ENCODE measurements around the gene MICU2.
"Not testable (repeated sequence)": the region's sequence is repeated elsewhere in the genome, so short reads cannot be mapped to it uniquely, and the experiment has no call there.

The MICU2 gene

DNA sequence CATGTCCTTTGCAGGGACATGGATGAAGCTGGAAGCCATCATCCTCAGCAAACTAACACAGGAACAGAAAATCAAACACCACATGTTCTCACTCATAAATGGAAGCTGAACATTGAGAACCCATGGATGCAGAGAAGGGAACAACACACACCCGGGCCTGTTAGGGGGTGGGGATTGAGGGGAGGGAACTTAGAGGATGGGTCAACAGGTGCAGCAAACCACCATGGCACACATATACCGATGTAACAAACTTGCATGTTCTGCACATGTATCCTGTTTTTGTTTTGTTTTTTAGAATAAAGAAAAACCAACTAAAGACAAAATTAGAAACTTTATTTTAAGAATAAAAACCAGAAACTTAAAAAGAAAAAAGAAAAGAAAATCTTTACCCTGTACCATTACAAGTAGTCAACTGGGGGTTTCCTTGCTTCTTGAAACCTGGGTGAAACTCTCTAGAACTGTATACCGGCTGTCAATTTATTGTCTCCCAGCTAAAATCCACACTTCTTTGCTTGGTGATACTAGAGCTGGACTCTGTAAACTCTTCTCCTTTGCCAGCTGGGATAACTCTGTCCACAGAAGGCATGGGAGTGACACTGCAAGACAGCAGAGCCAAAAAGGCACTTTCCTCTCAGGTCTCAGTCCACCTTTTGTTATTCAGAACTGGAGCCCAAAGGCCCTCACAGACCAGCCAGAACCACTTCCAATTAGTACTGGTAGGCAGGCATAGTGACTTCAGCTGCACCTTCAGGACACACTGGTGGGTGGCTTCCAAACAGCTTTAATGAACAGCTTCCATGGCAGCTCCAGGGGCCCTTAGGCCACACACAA, 9.0 kb downstream of the MICU2 start:
- no peak for DNase-seq (ENCODE audit: low spot score)

DNA sequence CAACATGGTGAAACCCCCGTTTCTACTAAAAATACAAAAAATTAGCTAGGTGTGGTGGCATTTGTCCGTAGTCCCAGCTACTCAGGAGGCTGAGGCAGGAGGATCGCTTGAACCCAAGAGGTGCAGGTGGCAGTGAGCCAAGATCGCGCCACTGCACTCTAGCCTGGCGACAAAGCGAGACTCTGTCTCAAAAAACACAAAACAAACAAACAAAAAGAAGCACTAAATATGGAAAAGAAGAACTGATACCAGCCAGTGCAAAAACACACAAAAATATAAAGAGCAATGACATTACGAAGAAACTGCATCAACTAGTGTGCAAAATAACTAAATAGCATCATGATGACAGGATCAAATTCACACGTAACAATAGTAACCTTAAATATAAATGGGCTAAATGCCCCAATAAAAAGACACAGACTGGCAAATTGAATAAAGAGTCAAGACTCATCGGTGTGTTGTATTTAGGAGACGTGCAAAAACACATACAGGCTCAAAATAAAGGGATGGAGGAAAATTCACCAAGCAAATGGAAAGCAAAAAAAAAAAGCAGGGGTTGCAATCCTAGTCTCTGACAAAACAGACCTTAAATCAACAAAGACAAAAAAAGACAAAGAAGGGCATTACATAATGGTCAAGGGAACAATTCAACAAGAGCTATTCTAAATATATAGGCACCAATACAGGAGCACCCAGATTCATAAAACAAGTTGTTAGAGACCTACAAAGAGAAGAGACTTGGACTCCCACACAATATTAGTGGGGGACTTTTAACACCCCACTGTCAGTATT, 13.1 kb downstream of the MICU2 start:
- not testable (repeated sequence) for DNase-seq (ENCODE audit: low spot score)

DNA sequence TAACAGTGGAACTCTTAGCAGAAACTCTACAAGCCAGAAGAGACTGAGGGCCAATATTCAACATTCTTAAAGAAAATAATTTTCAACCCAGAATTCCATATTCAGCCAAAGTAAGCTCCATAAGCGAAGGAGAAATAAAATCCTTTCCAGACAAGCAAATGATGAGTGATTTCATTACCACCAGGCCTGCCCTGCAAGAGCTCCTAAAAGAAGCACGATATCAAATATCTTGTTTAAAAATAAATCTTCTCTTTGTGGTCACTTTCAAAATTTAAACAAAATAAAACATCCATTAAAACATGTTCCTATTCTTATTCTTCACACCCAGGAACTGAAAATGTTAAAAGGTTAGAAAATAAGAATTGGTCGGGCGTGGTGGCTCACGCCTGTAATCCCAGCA, 13.7 kb downstream of the MICU2 start:
- no peak for DNase-seq (ENCODE audit: low spot score)

DNA sequence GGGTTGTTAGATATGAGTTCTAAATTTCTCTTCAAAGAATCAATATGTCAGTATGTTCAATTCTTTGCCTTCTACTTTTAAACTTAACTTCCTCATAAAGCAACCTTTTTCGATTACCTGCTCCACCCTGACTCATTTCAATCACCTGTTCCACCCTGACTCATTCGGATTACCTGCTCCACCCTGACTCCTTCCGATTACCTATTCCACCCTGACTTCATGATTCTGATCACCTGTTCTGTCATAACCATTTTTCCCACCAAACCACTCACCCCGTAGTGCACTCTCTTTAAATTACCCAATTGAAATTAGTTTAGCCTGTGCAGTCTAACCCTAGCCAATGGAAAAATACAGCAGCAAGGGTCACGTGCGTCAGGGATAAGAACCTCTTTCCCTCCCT, 14.5 kb downstream of the MICU2 start:
- DNase-seq (ENCODE audit: low spot score) = not testable (repeated sequence)

DNA sequence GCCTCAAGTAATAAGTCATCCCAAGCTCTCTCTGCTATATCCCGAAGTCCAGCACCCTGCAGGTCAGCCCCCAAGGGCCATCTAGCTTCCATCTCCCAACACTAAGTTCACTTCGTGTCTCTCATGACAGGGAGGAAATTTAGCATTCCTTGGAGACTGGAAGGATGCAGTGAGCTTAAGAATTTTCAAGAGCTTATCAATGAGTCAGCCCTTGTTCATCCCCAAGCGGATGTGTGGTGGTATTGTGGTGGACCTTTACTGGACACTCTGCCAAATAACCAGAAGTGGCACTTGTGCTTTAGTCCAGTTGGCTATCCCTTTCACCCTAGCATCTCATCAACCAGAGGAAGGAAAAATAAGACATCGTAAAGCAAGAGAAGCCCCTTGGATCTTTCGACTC, 15.6 kb downstream of the MICU2 start:
- DNase-seq (ENCODE audit: low spot score) = not testable (repeated sequence)

DNA sequence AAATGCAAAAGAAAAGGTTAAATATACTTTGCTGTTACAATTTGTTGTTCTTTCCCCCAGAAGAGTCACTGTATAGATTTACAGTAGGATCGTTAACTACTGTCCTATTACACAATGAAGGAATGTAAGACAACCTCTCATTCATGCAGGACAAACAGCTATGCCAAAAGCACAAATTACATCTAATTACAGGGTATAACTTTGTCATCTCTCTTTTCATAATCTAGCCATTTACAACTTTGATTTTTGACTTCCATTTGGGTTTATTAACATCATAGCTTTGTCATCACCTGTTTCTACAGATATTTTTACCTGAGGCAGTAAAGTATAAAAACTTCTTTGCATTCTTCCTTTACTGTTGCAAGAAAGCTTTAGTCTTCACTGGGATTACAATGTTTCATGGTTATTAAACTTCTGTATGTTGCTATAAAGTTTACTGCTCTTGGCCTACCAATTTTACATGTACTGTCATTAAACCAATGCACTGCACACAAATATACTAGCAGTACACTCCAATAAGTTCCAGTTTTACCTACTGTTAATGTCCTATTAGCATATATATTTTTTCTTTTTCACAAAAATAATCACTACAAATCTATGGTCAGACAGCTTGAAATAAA, 18.9 kb downstream of the MICU2 start:
- DNase-seq (ENCODE audit: low spot score) = no peak

DNA sequence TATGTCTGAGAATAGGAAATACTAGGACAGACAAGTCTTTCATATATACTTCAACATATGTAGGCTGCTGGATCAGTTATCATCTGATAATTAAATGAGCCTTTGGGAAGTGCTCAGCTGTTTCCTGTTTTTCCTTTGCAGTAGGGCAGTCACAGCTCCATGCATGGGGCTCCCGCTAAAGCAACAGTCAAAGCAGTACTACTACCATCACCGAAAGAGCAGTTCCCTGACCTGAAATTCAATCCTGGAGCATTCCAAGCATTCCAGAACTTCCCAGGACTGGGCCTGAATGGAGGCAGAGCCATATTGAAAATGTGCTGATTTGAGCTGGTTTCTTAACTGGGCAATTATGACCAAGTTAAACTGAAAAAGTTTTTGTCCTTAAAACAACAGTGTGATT, 20.5 kb downstream of the MICU2 start:
- no peak for DNase-seq (ENCODE audit: low spot score)

DNA sequence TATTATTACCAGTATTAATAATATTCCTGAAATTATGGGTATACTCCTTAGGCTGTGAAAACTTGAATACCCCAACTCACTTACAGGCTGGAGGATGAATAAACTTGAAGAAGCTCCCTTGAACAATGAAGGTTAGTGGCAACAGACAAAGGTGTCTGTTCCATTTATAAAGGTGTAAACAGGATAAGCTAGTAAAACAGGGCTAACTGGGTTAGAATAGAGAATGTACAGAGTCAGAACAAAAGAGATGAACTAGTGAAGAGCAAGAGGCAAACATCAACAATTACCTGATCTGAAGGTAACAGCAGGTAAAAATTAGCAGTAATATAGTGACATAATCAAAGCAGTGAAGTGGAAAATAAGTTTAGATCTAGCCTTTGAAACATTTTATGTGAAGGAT, 23.2 kb downstream of the MICU2 start:
- no peak for DNase-seq (ENCODE audit: low spot score)

DNA sequence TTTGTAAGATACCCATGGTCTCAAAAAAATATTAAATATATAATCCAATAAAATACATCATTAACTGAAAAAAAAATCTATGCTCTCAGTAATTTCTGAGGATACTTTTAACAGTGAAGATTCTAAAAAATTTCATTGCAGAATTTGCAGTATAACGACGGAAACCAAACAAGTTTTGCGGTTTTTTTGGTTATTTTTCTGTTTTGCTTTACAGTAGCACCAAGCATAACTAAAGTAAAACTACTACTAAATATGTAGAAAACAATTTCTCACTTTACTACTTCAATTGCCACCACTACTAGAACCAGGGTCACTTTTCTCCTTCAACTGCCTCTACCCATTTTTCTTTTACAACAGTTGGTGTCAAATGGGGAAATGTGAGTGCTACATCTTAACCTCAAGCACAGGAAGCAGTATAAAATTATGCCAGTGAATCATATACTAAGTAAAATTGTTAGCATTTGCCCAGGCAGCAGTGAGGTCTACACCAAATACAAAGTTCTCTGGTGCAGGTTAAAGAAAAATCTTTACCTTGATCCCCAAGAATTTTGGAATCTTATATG, 24.1 kb downstream of the MICU2 start:
- DNase-seq (ENCODE audit: low spot score) = no peak

DNA sequence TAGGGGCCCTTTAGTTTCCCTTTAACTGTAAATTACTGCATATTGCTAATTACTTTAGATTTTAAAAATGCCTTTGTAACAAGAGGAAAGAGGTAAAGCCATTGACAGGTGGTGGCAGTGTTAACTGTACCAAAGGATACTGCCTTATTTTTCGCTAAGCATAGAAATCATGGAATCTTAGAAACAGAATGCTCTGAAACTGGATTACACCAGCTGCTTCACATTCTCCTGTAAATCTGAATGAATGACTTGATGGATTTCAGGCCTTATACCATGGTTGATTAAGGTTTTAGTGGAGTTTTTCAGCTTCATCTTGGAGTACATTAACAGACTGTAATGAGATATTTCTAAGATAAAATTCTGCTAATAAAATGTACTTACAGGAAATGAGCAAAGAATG, 25.2 kb downstream of the MICU2 start:
- DNase-seq (ENCODE audit: low spot score) = no peak

DNA sequence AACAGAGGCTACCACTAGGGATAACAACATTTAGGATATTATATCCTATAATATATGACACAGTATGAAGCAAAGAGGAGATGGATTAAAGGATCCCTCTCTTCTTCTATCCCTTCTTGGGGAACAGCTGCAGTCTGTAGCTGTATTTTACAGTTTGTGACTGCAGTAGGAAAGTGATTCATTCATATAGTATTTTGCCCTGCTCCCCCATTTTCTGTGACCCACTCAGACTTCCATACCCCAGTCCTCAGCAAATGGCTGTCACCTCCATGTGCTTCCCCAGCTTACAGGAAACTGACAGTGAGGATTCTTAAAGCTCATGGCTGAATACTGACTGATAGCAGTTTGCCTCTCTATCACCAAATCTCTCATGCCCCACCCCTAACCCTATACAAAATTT, 27.5 kb downstream of the MICU2 start:
- no peak for DNase-seq (ENCODE audit: low spot score)

DNA sequence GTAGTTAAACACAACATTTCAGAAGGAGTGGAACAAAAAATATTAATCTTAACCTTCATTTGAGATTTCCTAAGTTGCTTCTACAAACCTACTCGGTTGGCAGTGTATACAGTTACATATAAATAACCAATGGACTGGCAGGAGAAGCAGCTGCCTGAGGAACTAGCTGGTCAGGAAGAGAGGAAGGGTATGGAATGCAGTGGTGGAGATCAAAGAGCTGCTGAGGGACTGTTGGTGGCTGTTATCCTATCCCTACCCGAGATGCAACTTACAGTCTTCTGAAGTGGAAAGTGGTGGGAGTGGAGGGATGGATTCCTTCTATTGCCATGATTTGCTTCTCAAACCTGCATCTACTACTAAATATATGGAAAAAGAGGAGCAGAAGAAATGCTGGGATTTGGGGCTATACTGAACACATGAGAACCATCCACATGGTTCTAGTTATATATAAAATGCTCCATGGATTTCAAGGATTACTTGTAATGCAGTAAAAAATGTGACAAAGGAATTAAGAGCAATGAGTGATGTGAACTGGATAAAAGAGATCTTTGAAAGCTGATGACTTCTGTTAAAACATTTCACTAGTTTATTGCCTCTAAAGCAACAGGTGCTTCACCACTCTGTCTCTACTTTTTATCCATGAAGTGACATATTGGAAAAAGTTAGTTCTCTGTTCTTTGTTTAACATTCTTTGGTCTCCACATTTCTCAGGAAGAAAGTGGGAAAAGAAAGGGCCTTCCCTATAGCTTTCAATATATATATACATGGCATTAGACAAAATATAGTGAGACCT, 29.9 kb downstream of the MICU2 start:
- no peak for DNase-seq (ENCODE audit: low spot score)

DNA sequence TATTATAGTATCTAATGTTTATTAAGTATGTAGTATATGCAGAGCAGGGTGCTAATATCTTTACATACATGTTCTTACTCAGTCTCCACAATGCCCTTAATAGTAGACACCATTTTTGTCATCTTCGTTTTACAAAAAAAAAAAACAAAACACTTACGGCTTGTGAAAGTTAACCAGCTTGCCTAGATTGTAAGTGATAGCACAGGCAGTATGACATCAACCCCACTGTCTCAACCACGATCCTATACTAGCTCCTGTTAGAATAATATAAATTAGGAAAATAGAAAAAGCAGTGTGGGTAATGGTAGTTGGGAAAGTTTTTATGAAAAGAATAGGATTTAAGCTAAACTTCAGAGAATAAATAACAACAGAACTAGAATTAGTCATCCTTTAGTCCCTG, 34.3 kb downstream of the MICU2 start:
- DNase-seq (ENCODE audit: low spot score) = no peak

DNA sequence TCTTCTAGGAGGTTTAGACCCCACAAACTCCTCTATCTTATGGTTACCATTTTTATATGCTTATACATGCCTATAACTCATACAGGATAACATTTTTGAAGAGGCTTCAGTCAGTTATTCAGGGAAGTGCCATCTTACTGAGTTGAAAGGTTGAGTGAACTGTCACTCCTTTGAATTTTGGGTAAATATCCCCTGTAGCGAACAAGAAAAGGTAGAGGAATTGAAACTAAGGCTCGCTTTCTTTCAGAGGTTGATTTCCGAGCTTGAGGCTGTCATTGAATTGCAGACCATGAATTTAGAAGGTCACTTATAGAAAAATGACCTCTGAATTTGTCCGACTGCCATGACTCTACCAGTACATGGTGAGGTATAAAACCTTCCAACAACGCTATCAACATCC, 35.1 kb downstream of the MICU2 start:
- no peak for DNase-seq (ENCODE audit: low spot score)

DNA sequence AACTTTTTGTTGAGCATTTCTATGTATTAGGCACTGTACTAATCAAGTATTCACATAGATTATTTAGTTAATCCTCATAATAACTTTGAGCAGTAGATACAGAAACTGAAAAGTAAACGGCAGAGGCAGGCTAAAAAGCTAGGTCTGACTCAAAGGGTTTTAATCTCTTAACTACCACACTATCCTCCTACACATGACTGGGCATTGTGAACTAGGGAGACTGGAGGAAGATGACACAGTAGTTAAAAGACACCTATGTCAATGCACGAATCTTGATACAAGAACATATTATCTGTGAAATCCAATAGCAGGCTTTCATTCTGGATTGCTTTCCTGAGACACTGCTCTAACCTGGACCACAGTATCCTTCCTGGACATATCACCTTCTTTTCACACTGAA, 36.3 kb downstream of the MICU2 start:
- DNase-seq (ENCODE audit: low spot score) = no peak

DNA sequence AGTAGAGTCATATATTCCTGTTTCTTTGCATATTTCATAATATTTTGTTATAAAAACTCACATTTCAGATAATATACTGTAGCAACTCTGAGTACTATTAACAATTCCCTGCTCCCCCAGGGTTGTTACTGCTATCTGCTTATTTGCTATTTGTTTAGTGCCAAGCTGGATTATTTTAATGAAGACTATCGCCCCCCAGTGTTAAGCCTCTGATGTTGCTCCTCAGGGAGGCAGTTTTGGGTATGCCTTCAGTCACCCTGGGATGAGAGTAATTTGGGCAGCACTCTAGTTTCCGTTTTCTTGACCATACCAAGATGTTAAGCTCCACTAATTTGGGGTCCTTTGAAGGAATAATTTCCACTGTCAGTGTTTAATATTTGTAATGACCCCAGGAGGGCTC, 46.0 kb downstream of the MICU2 start:
- peak; percentile 59 for DNase-seq (ENCODE audit: low spot score)

DNA sequence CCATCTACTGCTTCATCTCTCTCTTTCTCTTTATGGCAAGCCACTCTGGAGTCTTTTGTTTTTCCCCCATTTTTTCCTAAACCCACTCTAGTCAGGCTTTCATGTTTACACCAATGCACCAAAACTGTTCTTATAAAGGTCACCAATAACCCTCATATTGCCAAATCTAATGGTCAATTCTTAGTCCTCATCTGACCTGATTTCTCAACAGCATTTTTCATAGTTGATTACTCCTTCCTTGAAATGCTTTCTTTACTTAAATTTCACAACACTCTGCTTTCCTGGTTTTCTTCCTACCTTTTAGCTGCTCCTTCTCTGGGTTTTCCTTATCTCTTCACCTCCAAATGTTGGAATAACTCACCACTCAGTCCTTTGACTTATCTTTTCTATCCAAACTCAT, 47.9 kb downstream of the MICU2 start:
- DNase-seq (ENCODE audit: low spot score) = no peak

DNA sequence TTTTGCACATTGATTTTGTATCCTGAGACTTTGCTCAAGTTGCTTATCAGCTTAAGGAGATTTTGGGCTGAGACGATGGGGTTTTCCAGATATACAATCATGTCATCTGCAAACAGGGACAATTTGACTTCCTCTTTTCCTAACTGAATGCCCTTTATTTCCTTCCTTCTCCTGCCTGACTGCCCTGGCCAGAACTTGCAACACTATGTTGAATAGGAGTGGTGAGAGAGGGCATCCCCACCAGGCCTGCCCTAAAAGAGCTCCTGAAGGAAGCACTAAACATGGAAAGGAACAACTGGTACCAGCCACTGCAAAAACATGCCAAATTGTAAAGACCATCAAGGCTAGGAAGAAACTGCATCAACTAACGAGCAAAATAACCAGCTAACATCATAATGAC, 50.7 kb downstream of the MICU2 start:
- DNase-seq (ENCODE audit: low spot score) = not testable (repeated sequence)

DNA sequence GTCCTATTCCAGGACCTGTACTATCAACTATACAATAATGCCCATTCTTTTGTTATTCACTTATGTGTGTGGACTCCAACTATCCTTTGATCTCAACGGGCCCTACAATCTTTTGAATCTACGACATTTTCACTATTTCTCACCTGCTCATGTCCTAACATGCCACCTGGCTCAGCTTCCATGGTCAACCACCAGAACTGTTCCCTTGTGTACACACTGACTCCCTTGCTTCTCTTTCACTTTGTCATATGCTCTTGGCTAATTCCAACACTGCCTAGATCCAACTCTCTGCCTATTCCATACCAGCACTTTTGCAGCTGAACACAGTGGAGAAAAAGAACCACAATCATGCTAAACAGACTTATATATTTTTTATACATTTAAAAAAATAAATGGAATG, 53.1 kb downstream of the MICU2 start:
- no peak for DNase-seq (ENCODE audit: low spot score)

DNA sequence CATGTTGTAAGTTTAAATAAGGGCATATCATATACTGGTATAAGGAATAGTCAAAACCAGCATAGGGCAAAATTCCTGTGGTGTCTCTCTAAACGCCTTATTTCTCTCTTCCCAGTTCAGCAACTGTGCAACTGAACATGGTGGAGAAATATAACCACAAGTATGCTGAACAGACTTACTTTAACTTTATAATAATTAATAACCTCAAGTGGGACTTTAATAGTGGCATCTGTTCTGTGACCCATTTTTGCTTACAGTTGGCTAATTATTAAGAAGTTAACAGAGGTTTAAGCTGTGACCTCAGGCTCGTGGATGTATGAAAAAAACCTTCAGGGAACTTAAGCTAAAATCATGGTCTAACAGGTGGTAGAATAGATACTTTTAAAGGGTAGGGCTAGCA, 54.3 kb downstream of the MICU2 start:
- no peak for DNase-seq (ENCODE audit: low spot score)

DNA sequence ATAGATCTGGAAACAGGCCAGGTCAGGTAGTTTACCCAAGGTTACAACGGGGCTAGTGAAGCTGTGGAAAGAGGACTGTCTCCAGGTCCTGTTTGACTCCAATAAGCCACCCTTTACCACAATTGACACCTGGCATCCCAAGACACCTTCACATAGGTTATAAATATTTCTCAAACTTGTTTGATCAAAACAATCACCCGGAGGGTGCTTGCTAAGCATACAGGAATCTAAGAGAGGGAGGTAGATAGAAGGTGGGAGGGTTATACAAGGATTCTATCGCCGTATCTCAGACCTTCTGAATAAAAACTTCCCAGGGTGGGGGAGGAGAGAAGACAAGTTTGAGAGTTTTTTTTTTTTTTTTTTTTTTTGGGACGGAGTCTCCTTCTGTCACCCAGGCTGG, 55.4 kb downstream of the MICU2 start:
- no peak for DNase-seq (ENCODE audit: low spot score)

DNA sequence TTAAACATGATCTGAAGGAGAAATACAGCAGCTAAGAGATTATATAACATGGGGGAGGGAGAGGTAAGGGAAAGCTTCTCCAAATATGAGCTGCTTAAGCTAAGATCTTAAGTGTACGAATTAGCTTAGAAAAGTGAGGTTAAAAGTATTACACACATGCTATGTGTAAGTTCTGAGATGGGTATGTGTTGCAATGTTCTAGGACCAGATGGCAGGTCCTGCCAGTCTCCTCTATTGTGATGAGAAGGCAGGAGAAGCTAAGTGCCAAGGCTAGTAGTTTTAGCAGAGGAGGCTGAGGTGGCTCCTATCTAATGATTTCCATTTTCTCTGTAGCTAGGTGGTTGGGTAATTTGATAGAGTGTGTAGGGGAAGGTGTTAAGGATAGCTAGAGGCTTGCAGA, 57.6 kb downstream of the MICU2 start:
- DNase-seq (ENCODE audit: low spot score) = no peak

Data from NAMALWA (cell line).